ENCODE data around the gene LRFN4.

The LRFN4 gene

DNA sequence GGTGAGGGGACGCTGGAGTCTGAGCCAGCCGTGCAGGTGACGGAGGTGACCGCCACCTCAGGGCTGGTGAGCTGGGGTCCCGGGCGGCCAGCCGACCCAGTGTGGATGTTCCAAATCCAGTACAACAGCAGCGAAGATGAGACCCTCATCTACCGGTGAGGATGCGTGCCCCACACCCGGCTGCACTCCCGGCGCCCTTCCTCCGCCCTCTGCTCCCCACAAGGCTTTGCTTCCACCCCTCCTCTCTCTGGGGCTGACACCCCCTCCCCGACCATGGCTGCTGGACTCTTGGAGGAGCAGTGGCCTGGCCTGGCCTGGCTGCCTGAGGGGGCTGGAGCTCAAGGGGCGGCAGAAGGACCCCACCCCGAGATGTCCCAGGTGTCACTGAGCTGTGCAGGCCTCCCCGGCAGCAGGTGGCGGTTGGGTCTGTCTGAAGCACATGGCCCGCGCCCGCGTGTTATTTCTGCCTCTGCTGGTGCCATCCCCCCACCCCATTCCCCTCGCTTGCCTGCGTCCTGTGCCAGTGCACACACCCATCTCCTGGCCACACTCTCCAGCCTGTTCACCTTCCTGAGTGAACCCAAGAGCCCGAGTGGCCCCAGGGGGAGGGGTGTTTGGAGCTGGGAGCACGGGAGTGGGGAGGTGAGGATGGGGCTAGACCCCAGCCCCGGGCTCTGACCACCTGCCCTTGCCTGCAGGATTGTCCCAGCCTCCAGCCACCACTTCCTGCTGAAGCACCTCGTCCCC lies 2.2 kb downstream of the LRFN4 start:
- FAIRE-seq: no peak

DNA sequence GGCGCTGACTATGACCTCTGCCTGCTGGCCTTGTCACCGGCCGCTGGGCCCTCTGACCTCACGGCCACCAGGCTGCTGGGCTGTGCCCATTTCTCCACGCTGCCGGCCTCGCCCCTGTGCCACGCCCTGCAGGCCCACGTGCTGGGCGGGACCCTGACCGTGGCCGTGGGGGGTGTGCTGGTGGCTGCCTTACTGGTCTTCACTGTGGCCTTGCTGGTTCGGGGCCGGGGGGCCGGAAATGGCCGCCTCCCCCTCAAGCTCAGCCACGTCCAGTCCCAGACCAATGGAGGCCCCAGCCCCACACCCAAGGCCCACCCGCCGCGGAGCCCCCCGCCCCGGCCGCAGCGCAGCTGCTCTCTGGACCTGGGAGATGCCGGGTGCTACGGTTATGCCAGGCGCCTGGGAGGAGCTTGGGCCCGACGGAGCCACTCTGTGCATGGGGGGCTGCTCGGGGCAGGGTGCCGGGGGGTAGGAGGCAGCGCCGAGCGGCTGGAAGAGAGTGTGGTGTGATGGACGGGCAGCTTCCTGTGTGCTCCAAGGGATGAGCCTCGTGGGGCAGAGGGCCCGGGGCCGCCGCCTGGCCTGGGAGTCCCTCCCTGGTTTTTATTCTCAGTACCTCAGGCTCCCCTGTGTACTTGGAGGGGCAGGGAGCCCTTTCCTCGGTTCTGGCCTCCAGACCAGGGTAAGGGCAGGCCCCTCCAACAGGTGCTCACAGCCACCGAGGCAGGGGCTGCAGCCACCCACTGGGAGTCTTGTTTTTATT lies 3.0 kb downstream of the LRFN4 start:
- no peak for FAIRE-seq

DNA sequence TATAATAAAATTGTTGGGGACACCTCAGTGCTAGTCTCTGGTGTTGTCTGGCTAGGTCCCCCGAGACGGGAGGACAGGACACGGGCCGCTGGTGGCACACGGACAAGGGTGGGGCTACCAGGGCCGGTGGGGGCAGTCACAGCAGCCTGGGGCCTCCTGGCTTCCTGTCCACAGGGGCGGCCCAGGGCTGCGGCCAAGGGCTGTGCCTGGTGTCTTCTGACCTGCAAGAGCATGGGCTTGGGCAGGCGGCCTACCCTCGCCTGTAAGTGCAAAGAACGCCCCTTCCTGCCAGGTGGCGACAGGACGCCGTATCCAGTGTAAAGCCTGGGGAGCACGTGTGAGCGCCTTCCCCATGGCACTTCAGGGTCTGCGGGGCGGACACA lies 3.6 kb downstream of the LRFN4 start:
- FAIRE-seq: no peak

DNA sequence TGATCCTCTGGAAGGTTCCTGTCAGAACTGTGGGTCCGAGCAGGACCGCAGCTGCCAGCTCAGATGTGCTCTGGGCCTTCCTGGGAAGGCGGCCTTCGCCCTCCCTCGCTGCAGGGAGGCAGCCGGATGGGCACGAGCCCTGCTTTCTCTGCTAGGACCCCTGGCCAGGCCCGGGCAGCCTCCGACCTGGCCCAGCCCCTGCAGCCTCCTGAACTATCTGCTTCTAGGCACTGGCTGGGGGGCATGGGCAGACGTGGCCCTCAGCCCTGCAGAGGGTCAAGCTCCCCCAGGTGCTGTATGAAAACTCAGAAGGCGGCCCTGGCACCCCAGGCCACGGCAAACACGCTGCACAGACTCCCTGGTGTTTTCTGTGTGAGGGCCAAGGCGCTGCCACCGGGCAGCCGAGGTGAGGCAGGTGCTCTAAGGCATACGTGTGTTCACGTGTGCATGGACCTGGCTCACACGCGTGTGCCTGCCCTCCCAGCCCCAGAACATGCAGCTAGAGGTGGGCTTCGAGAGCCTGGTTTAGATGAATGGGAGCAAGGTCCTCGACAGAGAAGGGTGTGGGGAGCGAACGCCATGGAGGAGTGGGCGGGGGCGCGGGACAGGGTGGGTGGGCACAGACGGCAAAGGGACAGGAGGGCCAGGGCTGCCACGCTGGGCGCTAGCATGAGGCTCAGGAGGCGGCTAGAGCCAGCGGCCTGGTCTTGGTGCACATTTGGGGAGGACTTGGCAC lies 4.3 kb downstream of the LRFN4 start:
- FAIRE-seq: no peak

DNA sequence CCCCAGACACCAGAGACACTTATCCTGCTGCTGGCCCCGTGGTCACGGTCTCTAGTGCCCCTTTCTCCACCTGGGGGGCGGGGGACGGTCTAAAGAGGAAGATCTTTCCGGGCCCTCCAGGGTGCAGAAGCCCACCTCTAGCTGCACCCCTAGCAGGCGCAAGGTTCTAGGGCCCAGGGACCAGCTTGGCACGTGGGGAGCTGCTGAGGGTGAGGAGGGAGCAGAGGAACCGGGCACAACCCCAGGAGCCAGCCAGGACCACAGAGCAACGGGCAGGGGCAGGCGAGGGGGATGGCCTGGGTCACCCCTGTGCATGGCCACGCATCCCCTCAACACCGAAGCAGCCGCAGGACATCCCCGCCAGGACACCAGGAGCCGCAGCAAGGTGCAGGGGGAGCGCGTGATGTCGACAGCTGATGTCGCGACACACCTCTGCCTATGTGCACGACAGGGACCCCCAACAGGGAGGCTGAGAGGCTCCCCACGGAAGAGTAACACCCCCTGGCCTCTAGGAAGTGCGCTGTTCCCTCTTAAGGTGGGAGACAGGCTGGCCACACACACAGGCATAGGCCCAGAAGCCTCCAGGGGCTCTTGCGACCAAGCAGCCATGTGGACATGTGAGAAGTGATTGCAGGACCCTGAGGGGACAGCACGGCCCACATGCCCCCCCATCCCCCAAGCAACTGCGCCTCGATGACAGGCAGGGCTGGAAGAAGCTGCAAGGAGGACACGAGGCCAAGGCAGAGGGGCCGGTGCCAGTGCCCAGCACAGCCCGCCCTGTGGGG lies 5.1 kb downstream of the LRFN4 start:
- FAIRE-seq: no peak

DNA sequence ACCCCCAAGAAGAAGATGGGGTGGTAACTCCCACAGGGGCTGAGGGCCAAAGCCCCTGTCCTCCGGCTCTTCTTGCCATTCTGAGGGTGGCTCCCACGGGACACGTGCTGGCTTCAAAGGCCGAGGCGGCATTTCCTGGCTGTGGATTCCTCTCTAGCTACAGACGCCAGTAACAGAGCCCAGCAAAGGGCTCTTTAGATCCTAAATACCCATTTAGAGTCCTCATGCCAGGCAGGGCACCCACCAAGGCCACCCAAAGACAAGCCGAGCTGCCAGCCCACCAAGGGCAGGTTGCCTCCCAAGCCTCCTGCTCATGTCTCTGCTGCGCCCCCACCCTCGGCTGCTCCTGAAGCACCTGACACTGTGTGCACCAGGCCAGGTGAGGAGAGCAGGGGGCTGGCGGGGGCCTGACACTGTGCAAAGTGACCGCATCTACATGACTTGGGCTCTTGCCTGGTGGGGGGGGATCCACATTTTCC lies 5.7 kb downstream of the LRFN4 start:
- FAIRE-seq: no peak

- FAIRE-seq: no peak
These were observed 6.7 kb downstream of the LRFN4 start for GRCh38 chr11:66863428-66864125.

DNA sequence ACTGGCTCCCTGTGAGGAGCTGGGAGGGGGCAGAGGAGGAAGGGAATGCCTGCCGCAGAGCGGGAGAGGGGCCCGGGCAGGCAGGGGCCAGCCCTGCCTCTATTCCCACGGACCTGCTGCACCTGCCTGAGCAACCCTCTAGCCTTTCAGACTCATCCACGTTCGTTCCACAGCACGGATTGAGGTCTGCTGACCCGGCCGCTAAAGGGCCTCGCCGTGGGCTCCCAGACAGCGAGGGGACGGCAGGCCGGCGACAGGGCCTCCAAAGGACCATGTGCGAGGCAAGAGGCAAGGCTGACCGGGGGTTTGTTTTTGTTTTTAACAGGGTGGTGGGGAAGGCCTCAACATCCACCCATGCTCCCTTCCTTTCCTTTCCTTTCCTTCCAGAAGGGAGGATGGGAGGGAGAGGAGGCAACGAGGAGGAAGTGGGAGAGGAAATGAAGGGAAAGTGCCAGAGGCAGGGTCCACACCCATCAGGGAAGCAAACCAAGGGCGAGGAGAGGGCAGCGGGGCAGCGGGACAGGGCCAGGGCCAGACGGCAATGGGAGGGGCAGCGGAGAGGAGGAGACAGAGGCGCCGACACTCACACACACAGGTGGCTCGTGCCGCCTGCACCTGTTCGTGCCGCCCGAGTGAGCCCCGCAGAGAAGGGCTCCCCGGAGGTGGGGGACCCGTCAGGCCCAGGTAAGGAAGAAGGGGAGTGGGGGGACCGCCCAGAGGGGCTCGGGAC lies 7.5 kb downstream of the LRFN4 start:
- no peak for FAIRE-seq

DNA sequence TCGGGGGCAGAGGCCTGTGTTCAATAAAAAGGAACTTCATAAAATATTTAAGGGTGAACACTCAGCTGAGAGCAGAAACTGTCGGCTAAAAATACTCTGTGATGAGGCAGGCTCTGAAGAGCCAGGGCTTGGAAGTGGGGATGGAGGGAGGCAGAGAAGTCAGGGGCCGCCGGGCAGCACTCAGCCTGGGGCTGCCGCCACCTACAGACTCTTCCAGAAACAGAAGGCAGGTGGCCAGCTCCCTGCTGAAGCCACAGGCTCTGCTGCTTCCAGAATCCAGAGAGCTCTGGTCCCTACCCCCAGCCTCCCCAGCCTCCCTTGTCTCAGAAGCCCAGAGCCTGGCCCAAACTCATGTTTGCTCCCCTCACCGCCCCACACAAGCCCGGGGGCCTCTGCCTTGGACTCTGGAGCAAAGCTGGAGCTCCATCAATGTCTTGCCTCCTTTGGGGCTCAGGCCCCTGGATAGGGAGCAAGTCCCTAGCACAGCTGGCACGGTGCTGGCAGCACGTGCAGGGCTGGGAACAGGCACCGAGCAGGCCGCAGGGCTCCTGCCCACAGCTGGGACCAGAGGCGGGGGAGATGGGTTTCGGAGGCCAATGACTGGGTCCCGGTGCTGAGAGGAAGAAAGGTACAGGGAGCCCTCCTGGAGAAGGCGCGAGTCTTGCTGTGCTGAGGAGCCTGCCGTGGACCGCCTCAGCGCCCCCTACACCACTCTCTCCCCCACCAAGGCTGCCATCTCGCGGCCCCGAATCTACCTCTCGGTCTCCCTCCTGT lies 8.2 kb downstream of the LRFN4 start:
- FAIRE-seq: no peak

- no peak for FAIRE-seq
These were observed 9.1 kb downstream of the LRFN4 start for GRCh38 chr11:66866007-66866406.

- FAIRE-seq: no peak
These were observed 9.7 kb downstream of the LRFN4 start for GRCh38 chr11:66866511-66866986.

DNA sequence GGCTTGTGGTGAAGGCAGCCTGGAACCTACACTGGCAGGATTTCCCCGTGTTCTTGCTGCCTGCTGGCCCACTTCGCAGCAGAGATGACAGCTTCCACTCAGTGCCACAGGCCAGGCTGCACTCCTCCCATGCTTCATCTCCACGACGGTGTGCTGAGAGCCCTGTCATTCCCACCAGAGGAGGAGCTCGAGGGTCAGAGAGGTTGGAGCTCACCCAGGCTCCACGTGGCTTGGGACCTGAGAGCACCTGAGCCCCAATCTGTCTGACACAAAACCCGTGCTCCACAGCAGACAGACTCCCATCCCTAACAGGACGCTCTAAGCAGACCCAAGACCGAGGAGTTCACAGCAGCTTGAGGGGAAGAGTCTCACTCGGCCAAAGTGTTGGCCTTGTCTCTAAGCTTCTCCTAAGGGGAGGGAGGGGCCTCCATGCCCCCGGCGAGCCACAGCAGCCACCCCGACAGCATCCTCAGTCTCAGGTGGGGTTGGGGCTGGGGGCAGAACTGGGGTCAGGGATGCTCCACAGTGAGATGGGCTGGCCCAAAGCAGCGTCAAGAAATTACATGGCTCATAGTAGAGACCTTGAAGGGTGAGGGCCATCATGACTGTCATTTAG lies 10.7 kb downstream of the LRFN4 start:
- FAIRE-seq: no peak

- FAIRE-seq: no peak
These were observed 11.3 kb downstream of the LRFN4 start for GRCh38 chr11:66868082-66868725.

DNA sequence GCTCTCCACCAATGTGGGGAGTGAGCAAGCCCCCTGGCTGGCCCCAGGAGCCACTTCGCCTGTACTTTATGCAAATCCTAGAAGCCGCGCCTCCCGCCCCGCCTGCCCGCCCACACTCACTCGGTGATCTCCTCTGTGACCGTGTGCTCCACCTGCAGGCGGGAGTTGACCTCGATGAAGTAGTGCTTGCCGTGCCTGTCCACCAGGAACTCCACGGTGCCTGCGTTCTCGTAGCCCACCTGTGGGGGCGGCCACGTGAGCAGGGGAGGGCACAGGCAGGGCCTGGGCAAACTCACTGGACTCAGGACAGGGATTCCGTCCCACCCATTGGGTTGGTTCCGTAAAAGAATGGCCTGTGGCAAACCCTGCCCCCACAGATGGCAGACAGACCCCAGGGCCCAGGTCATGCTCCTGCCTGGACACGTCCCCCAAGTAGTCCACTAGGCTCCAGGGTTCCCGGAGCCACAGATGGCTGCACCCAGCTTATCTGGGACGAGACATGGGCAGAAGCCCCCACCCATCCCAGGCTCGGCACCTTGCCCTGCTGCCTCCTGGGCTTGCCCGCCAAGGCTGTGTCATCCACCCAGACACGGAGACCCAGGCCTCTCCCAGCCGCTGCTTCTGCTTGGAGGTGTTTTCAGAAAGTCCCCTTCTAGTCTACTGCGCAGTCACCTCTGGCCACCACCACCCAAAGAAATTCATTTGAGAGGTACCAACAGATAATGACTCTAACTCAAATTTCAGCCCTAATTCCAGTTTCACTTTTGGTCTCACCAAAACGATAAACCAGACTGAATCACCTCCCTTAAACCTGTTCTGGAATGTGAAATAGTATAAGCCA lies 12.1 kb downstream of the LRFN4 start:
- no peak for FAIRE-seq

DNA sequence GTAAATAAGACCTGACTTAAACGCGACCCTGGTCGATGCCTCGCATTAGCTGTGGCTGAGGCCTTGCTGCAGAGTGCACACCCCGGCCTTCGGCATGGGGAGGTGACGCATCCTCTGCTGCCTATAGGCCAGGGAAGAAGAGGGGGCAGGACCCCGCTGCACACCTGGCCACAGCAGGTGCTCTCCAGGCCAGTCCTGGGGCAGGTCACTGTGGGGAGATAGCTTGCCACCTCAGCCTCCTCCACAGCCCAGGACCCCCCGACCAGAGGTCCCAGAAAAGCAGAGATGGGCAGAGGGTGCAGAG lies 12.7 kb downstream of the LRFN4 start:
- no peak for FAIRE-seq

DNA sequence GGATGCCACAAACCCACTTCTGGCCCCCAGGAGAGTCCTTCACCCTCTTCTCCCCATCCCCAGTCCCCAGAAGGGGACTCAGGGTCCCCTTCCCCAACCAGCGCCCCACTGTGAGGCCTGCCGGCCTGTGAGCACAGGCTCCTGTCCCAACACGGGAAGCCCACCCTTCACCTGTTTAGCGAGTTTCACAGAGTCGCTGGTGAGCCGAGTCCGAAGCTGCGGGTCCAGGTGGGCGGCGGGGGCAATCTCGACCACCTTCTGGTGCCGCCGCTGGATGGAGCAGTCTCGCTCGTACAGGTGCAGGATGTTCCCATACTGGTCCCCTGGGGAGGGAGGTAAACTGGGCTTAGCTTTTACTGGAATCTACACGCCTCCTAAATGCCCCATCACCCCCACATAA lies 13.3 kb downstream of the LRFN4 start:
- no peak for FAIRE-seq

GRCh38 chr11:66870616-66871520 lies 14.0 kb downstream of the LRFN4 start:
- no peak for FAIRE-seq

GRCh38 chr11:66871521-66871901 lies 14.6 kb downstream of the LRFN4 start:
- no peak for FAIRE-seq
